BE2C (cell line): Measurements from ENCODE around the gene WASHC4. TPM values are rescaled to one million over a fixed set of nuclear protein-coding genes. Genes with fewer than 3 reads are reported as not detected.

Experiments used
- DNase-seq: peaks from one replicate; pipeline ENCODE4 v3.0.0-alpha.2; 2020
- H3K27me3 ChIP-seq: fragments of 250-450 bp; sonication (Bioruptor Pico); 2 replicates; pipeline ENCODE4 v1.5.1; 2020; ENCODE audit warnings: mild to moderate bottlenecking
- H3K36me3 ChIP-seq: fragments of 250-450 bp; sonication (Bioruptor Pico); 2 replicates; pipeline ENCODE4 v1.5.1; 2020; ENCODE audit warnings: mild to moderate bottlenecking
- H3K4me1 ChIP-seq: fragments of 250-450 bp; sonication (Bioruptor Pico); 2 replicates; pipeline ENCODE4 v1.5.1; 2020
- H3K4me3 ChIP-seq: 2 replicates; pipeline ENCODE4 v1.5.1; 2011; ENCODE audit warnings: low read depth, low read length
- H3K9me3 ChIP-seq: fragments of 250-450 bp; sonication (Bioruptor Pico); 2 replicates; pipeline ENCODE4 v1.5.1; 2020
- polyA plus RNA-seq: library from polyadenylated mRNA; unstranded; fragments of >200 nt; gene quantifications from one replicate; pipeline ENCODE4 v1.2.1, GENCODE V29; 2012; ENCODE audit warnings: low read depth, missing spikeins; ENCODE audit not compliant: insufficient read length, insufficient read depth
- TF ChIP-seq, protein P1 (sequence below): IDR thresholded peaks from 2 replicates; pipeline ENCODE4 v1.5.1; 2012; ENCODE audit warnings: mild to moderate bottlenecking, low read depth, low read length

WASHC4 gene, protein sequence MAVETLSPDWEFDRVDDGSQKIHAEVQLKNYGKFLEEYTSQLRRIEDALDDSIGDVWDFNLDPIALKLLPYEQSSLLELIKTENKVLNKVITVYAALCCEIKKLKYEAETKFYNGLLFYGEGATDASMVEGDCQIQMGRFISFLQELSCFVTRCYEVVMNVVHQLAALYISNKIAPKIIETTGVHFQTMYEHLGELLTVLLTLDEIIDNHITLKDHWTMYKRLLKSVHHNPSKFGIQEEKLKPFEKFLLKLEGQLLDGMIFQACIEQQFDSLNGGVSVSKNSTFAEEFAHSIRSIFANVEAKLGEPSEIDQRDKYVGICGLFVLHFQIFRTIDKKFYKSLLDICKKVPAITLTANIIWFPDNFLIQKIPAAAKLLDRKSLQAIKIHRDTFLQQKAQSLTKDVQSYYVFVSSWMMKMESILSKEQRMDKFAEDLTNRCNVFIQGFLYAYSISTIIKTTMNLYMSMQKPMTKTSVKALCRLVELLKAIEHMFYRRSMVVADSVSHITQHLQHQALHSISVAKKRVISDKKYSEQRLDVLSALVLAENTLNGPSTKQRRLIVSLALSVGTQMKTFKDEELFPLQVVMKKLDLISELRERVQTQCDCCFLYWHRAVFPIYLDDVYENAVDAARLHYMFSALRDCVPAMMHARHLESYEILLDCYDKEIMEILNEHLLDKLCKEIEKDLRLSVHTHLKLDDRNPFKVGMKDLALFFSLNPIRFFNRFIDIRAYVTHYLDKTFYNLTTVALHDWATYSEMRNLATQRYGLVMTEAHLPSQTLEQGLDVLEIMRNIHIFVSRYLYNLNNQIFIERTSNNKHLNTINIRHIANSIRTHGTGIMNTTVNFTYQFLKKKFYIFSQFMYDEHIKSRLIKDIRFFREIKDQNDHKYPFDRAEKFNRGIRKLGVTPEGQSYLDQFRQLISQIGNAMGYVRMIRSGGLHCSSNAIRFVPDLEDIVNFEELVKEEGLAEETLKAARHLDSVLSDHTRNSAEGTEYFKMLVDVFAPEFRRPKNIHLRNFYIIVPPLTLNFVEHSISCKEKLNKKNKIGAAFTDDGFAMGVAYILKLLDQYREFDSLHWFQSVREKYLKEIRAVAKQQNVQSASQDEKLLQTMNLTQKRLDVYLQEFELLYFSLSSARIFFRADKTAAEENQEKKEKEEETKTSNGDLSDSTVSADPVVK
- 12.4 TPM for polyA plus RNA-seq

DNA sequence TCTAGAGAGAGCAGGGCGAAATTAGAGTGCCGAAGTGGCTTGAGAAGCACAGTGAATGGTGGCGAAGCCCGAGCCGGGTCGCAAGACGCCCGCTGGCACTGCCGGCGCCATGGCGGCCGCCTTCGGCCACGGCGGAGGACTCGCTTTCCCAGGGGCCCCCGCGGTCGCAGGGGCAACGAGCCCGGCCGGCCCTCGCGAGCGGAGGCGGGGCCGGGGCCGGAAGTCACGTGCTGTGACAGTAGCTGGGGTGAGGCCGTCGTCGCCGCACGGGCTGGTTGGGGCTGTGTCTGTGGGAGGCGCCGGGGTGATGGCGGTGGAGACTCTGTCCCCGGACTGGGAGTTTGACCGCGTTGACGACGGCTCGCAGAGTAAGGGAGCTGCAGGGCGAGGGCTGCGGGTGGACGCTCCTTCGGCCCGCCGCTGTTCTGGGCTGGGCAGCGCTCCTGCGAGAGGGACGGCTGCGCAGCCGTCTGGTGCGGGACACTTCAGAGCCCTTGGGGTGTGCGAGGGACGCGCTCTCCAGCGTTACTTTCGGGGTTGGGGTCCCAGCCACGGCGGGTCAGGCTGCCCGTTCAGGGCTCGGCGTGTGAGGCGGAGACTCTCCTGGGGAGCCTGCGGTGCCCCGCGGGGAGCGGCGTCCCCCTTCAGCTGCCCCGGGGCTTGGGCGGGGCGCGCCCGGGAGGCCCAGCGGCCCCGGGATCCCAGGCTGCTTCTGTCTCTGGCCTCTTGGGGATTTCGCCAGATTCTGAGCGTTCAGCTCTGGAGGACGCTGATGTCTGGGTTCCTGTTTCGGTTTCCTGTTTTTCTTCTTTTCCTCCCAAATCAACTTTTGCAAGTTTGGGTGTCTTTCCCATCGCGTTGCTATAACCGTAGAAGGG, at the start of gene WASHC4:
TSS of gene WASHC4 (plus strand) at position 238 of the 878 bp plus-strand sequence. CDS start at position 308, 70 bp downstream.
- TF ChIP-seq, protein P1, sequence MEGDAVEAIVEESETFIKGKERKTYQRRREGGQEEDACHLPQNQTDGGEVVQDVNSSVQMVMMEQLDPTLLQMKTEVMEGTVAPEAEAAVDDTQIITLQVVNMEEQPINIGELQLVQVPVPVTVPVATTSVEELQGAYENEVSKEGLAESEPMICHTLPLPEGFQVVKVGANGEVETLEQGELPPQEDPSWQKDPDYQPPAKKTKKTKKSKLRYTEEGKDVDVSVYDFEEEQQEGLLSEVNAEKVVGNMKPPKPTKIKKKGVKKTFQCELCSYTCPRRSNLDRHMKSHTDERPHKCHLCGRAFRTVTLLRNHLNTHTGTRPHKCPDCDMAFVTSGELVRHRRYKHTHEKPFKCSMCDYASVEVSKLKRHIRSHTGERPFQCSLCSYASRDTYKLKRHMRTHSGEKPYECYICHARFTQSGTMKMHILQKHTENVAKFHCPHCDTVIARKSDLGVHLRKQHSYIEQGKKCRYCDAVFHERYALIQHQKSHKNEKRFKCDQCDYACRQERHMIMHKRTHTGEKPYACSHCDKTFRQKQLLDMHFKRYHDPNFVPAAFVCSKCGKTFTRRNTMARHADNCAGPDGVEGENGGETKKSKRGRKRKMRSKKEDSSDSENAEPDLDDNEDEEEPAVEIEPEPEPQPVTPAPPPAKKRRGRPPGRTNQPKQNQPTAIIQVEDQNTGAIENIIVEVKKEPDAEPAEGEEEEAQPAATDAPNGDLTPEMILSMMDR = no peak
- Histone ChIP-seq H3K27me3 (no peaks in the 10 kb centered on the region), H3K4me1 (0 out of 2 replicates have a peak, but pooled peaks cover 3% of the 10 kb centered on the region), H3K9me3 (no peaks in the 10 kb centered on the region), H3K4me3 (peak within 1 kb of the TSS; percentile 79), H3K36me3 (peaks cover 10% of the 10 kb centered on the region)
- peak; percentile 98 for DNase-seq

DNA sequence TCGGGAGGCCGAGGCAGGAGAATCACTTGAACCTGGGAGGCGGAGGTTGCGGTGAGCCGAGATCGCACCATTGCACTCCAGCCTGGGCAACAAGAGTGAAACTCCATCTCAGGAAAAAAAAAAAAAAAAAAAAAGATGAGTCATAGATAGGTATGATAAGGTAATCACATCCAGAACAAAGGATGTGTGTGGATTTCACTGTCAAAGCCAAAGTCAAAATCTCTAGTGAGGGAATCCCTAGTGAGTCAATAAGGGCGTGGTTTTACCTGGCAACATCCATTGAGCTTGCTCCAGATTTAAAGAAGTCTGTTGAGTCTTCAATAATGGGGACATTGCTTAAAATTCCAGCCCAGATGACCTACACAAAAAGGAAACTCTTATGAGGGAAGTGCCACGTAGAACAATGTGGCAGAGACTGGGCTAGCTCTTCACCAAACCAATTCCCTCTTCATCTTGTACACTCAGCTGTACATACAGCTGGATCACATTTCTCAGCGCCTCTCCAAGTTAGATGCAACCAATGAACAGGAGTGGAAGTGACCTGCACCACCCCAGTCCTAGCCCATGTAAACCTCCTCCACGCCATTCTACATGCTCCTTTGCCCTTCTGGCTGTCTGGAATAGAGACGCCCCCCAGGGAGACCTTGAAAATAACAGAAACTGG, 46.7 kb upstream of the WASHC4 start:
- no peak for DNase-seq
- Histone ChIP-seq H3K9me3 (no peaks in the 10 kb centered on the region), H3K4me3 (no peak overlapping the region), H3K27me3 (no peaks in the 10 kb centered on the region), H3K4me1 (no peaks in the 10 kb centered on the region), H3K36me3 (peaks cover 8% of the 10 kb centered on the region)
- TF ChIP-seq, protein P1 = no peak

DNA sequence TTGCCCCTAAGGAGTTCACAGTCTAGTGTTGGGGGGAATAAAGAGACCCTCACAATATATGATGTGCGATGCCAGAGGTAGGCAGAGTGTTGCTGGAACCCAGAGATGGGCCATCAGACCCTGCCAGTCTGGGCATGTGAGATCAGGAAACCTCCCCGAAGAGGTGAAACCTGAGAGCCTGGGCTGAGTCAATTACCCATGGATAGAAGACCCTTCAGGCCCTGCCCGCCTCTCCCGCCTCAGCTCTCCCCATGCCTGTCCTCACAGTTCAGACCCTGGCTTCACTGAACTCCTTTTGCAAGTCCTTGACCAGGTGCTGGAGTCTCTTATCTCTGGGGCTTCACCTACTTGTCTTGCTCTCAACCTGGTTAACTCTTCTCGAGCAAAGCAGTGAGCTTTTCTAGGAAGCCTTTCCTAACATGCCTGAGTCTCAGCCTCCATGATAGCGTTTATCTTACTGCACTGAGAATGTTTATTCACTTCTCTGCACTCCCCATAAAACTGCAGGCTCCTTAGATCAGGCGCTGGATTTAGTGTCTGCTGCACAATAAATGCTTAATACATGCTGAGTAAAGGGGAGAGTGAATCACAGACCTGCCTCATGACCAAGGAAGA, 42.9 kb upstream of the WASHC4 start:
- H3K9me3 ChIP-seq = no peaks in the 10 kb centered on the region
- H3K4me1 ChIP-seq = no peaks in the 10 kb centered on the region
- no peaks in the 10 kb centered on the region for H3K27me3 ChIP-seq
- H3K4me3 ChIP-seq = no peak overlapping the region
- peaks cover 16% of the 10 kb centered on the region for H3K36me3 ChIP-seq
- no peak for DNase-seq
- TF ChIP-seq, protein P1 = no peak

DNA sequence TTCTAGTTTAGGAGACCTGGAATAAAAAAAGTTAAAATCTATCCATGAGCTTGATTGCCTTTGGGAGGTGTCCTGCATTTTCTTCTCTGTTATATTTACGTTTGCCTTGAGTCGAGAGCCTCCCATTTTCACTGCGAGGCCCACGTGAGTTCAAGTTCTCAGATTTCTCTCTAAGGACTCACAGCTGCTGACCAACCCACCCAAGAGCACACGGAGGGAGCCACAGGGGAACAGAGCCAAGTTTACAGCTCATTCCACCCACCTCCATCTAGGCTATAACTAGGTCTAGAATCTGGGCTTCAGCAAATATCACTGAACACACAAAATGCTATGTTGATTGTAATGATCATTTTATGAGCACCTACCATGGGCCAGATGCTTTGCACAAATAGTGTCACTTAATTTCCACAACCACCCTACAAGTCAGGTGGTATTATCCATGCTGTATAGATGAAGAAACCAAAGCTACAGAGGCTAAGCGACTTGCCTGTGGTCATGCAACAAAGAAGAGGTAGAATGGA, 40.0 kb upstream of the WASHC4 start:
- H3K36me3 ChIP-seq = peaks cover 12% of the 10 kb centered on the region
- no peak for DNase-seq
- no peak overlapping the region for H3K4me3 ChIP-seq
- H3K4me1 ChIP-seq = no peaks in the 10 kb centered on the region
- H3K9me3 ChIP-seq = no peaks in the 10 kb centered on the region
- TF ChIP-seq, protein P1 = no peak
- H3K27me3 ChIP-seq = no peaks in the 10 kb centered on the region
